HG03159 (cell line): ENCODE measurements around the gene ARHGAP29.

Experiments
- ATAC-seq: cut with Tn5 transposase; IDR thresholded peaks from one replicate; pipeline ENCODE4 v1.9.1; 2021; ENCODE audit warnings: mild to moderate bottlenecking, moderate library complexity; ENCODE audit not compliant: unreplicated experiment

ARHGAP29 gene

DNA sequence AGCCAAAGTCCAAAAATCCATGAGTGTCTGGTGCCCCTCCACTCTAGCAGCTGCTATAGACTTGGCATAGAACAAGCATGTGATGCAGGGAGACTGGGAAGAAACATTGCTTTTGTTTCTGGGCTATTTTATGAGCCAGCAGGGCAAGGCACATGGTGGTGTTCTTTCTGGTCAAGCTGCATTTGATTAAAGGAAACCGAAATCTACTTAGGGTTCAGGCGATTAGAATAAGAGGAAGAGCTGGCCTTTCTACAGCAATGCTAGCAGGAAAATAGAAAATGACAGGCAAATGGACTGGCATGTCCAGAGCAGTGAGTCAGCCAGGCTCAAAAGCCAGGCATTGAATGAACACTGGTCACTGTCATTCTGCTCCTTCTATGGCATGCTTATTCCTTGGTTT is 28.5 kb upstream of the ARHGAP29 start:
- no peak for ATAC-seq

DNA sequence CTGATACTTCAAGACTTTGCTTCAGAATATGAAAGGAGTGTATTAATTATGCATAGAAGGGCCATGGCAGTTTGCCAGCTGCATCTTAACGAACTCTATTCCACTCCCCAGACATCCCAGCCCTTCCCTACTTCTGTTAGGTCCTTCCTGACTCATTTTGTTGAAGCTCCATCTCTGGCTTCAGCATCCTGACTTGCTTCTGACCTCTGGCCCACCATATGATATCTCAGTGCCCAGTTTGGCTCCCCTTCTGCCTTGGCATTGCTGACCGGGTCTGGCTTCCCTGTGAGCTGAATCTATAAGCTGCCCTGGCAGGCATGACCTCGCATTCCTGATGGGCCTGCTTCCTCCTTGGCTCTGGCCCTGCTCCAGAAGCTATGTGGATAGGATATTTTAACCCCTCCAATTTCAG is 27.6 kb upstream of the ARHGAP29 start:
- no peak for ATAC-seq

DNA sequence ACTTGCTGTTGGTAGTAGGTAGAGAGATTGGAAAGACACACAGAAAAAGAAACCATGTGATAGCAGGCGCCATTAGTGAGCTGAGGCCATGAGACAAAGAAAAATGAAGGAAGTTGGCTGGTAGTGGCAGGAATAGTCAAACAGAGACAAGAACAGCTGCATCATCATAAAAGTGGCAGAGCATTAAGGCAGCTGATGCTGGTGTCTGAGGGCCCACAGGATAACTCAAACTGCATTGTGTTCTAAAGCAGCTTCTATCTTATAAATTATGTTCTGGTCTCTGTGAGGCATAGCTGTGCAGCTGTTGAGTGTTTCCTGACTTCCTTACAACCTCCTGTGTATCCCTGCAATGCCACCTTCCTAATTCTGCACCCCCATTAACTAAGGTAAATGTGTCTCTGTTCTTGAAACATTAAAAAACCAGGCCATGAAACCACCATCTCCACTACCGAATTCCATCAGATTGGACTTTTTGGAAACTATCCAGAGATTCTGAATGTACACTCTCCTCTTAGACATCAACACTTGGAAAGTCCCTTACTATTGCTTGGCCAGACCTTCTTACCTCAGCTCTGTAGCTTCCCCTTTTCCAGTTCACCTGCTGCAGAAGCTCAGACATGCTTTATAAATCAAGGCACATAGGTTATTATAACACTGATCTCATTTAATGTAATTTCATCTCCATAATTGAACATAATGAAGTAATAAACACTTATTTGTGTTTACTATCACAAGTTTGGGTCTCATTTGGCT is 23.4 kb upstream of the ARHGAP29 start:
- no peak for ATAC-seq

DNA sequence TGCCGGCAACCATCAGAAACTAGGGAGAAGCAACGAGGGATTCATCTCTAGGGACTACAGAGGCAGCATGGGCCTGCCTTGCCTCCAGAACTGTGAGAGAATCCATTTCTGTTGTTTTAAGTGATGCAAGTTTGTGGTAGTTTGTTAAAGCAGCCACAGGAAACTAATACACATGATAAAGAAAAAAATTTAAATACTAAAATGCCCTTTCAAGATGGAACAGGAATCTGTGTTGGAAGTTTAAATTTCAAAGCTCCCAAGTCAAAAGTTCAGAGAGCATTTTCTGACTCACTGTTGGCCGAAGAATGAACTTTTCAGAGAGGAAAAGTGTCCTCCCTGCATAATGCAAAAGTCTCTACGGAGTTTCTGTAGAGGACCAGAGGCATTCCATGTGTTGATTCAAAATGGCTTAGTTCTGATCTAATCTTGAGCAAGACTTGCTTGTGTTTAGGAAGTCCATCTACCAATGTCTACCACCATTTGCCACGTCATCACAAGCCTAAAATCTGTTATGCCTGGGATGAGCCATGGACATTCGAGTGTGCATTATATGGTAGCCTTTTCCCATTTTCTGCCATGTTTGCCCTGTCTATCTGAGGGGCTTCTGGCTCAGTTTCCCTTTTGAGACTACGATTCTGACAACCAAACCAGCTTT is 22.4 kb upstream of the ARHGAP29 start:
- ATAC-seq: no peak

DNA sequence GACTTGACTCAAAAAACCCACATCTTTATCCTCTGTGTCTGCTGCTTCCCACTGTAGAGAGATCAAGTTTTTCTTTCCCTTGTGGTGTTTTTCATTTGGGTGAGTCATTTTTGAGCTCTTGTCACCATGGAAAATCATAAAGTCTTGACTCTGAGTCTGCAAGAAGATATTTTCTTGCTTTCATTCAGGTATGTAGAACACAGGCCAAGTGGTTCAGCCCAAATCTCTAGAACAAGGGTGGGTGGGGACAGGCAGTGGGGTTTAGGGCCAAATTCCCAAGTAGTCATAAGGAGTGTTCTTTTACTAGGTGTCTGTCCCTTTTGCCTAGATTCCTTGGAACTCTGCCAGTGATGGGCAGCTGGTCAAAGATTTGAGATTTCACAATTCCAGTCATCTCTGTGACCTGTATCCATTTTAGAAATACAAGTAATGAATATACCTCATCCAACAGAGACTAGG is 21.5 kb upstream of the ARHGAP29 start:
- no peak for ATAC-seq

DNA sequence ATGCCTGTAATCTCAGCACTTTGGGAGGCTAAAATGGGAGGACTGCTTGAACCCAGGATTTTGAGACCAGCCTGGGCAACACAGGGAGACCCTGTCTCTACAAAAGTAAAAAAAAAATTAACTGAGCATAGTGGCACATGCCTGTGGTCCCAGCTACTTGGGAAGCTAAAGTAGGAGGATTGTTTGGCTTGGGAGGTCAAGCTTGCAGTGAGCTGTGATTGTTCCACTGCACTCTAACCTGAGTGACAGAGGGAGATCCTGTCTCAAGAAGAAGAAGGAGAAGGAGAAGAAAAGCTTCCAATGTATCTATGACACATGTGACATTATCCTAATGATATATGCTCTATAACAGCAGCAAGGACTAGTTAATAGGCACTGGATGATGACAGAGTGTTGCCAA is 20.1 kb upstream of the ARHGAP29 start:
- no peak for ATAC-seq

DNA sequence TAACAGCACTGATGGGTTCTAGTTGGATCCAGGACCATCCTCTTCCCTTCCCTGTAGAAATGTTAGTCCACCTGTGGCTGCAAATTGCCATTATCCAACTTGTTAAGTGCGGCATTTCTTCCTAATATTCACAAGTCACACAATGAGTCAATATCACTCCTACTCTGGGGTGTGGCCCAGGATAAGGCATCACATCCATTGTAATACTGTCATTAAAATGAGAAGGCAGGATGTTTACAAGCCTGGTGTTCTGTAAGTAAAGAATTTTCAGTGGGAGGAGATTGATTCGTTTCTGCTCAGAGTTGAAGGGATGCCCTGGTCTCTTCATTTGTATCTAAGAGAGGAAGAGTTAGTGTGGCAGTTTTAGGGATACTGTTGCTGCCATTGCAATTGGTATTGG is 18.1 kb upstream of the ARHGAP29 start:
- ATAC-seq: no peak

DNA sequence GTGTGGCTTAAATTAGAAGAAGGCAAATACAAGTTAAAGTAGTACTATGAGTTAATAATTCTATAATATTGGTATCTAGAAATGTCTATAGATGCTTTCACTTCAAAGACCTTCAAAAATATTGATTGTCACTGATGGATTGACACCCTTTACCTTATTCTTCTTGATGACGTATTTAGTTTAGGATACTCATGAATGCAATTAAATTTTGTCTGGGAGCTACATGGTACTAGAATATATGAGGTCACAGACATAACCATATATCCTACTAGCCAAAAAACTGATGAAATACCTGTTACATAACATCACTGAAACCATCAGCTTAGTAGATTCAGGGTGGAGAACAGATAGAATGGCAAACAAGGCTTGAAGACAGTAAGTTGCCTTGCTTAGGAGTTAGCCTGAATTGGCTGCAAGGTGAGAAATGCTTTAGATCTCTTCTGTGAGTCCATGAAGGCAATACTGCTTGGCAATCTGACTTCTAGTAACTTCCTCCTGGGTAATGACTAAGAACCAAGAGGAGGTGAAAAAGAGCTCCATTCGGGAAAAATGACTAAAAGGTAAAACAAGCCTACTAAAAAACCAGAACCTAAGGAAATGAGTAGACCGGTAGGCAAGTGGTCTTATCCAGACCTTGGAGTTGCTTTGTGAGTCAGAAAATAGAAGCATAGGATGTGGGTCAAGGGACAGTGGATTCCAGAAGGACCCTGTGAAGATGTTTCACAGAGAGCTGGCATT is 16.9 kb upstream of the ARHGAP29 start:
- no peak for ATAC-seq

DNA sequence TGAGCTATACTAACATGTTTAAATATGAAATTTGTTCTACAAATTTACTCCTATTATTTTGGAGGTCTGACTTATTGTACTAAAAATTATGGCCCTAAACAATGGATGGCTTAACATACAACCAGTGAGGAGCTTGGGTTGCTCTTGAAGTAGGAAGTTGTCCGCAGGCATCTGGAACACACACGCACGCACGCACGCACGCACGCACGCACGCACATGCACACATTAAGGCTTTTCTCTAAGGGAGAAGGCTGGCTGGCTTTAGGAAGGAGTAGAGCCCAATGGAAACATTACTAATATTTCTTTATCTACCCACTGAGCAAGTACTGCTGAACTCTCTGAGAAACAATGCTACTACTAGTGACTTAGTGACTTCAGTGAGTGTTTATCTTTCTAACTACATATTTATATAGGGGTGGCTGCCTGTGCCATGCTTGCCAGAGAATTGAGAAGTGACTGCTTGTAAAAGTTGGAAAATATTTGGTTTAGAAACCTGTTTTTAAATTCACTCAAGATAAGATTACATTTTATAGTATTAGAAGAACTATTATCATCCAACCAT is 16.2 kb upstream of the ARHGAP29 start:
- no peak for ATAC-seq

DNA sequence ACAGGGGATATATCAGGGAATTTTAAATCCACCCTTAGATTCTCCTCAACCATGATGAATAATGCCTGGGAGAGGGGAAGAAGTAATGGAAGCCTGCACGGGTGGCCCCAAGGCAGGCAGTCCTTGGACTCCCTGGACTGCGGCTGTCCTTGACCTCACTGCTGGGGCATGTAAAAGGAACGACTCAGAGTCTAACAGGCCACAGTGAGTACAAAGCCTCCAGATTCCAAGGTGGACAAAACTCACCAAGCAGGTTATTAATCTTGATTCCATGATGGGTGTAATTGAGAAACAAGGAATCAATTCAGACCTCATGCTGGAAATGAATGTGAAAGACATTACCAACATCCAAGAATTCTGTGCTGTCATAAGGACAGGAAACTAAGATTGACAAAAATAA is 13.0 kb upstream of the ARHGAP29 start:
- ATAC-seq: no peak

DNA sequence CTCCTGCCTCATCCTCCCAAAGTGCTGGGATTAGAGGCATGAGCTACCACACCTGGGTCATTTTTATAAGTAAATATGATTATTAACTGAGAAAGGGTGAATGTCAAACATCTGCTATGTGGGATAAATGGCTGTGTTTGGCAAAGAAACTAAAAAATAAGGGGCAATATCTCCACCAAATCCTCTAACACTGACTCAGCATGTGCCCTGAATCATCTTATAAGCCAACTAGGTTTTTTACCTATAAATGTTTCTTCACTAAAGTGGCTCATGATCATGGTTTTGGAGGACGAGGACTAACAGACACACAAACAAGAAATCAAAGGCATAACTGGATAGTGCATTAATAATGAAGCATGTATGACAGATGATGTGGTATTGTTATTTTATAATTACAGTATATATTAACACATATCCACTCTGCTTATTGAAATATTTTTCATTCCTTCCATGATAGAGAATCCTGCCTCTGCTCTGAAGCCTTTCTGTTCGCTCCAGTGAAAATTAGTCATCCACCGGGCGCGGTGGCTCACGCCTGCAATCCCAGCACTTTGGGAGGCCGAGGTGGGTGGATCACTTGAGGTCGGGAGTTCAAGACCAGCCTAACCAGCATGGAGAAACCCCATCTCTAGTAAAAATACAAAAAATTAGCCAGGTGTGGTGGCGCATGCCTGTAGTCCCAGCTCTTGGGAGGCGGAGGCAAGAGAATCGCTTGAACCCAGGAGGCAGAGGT is 11.7 kb upstream of the ARHGAP29 start:
- no peak for ATAC-seq

DNA sequence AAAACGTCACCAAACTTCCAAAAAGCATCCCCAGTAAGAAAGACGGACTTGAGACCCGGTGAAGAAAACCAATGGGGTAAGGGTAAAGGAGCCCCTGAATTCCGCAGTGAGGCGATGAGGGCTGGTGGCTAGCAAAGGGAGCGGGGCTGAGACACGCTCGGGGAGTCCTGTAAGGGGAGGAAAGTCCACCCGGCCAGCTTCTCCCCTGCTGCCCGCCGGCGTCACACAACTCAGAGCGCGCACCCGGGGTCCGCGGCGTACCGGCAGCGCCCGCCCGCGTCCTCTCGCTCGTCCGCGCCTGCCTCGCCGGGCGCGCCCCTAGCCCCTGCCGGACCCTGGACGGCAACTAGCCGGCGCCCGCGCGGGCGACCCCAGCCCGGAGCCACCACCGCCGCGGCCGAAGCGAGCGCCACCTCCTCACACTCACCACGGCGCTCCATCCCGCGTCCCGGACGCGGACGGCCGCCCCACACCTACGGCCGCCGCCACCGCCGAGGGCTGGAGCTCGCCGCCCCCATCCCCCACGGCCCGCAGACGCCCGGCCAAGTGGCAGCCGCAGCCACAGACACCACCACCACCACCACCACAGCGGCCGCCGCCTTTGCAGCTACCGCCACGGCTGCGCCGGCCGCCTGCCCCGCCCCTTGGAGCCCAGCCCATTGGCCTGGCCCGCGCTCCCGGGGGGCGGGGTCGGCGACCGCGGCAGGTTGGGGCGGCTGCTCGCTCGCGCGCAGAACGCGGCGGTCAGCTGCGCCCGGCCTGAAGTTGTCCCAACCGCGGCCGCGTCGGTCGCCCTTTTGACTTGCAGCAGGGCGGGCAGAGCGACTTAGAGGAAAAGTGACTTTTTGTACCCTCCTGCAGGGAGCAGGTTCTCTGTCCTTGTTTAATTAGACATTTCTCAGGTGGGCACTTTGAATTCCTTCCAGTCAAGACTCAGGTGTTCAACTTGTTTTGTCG is 10.0 kb upstream of the ARHGAP29 start:
- peak; percentile 81 for ATAC-seq

DNA sequence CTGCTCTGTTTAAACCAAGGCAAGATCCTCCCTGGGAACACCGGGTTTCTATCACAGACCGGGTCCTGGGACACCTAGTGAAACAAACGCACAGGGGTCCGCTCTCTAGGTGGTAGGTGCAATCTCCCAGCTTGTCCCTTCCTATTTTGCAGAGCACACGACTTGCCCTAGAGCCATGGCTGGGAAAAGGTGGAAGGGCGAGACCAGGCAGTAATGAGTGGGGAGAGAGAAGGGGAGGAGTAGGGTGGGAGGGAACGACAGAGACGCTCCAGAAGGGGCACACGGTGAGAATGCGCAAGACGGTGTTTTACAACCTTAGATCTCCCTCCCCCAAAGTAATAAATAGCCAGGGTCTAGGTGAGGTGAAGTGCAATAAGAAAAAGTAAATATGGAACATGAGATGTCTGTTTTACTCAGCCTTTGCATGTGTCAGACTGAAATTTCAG is 9.3 kb upstream of the ARHGAP29 start:
- no peak for ATAC-seq

DNA sequence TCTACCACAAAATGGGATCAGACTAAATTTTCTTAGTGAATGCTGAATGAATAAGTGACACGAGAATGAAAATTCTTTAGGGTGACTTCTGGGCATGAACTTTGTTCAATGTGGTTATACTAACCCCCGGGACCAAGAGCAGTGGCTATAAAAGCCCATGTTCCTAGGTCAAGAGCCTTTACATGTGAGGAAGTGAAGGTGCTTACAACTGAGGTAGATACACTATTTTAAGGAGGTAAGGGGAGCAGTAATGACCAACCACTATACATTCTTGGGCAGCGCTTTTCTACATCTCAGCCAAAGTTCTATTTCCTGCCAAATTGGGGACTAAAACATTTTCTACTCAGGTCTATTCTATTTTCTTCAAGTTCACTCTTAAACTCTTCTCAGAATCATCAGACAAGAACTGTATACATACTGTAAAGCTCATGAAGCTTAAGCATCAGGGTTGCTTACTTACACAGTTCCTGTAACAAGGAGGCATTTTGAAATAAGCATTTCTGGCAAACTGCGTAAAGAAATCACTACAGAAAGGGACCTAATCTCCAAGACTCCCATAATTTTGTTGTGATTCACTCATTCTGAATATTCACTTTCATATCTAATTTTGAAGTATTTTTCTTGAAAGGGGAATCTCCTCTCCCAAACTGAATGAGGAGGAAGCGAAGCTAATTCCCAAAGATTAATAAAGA is 8.5 kb upstream of the ARHGAP29 start:
- ATAC-seq: no peak

DNA sequence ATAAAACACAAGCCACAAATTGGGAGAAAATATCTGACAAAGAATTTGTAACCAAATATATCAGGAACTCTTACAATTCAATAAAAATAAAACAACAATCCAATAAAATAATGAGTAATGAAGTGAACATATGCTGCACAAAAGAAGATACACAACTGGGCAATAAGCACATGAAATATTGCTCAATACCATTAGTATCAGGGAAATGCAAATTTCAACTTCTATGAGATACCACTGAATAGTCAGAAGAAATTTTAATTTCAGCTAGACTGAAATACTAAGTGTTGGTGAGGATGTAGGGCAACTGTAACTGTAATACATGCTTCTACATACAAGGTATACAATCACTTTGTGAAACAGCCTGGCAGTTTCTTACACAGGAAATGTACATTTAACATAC is 7.4 kb upstream of the ARHGAP29 start:
- no peak for ATAC-seq

DNA sequence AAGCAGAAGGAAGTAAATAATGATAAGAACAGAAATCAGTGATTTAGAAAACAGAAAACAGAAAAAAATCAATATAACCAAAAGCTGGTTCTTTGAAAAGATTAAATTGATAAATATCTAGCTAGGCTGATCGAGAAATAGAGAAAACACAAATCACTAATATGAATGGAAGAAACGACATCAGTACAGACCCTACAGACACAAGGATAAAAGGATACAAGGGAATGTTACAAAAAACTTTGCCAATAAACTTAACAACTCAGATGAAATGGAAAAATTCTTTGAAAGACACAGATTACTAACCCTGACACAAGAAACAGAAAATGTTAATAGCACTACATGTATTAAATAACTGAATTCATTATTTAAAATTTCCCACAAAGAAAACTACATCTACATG is 6.3 kb upstream of the ARHGAP29 start:
- no peak for ATAC-seq

DNA sequence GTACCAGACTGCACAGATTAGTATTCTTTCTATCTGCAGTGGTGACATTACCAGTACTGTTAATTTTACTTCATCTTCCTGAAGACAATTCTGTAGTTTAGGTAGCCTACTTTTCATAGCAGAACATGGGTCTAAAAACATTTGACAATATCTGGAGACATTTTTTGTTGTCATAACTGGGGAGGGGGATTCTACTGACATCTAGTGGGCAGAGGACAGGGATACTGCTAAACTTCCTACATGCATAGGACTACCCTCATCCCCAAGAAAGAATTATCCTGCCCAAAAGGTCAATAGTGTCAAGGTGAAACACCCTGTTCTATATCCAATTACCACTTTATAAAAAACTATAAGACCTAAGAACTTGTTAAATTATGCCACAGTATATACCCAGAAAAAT is 3.4 kb upstream of the ARHGAP29 start:
- ATAC-seq: no peak

DNA sequence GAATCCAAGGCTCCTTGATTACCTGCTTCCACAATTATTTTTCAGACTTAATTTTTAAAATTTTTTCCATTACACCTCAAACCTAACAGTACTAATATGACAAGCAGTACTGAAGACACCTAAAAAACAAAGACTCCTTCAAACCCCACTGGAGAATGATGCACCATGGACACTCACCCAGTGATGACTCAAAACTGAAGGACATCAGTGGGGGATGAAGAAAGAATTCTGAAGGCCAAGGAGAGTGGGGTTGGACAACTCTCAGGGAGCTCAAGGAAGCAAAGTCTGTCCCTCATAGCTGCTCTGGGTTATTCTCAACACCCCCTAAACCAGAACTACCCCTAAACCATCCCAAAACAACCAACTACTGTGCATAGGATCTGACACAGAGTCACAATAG is 2.4 kb upstream of the ARHGAP29 start:
- ATAC-seq: no peak

DNA sequence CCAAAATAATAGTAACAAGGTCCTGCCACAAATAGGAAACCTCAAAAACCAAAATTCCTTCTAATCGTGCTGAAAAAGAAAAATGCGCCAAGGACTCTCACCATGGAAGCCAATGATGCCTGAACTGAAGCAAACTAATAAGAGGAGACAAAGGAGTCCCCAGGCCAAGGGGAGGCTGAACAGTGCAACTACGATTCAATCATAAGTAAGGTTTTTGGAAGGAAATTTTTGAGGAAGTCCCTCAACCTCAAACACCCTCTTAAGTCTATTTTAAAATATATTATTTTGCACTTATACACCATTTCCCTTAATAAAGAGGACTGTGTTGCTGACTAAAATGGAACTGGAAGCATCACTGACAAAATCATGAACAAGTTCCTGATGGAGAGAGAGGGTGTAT is 1.7 kb upstream of the ARHGAP29 start:
- no peak for ATAC-seq
